Measurements from ENCODE around the gene DDX20. TPM values are rescaled to one million over a fixed set of nuclear protein-coding genes. Genes with fewer than 3 reads are reported as not detected.

The DDX20 gene
- total and polyA plus RNA-seq, 3 donors from 2014 or later: 86.3 to 168 (median 148) TPM

DNA sequence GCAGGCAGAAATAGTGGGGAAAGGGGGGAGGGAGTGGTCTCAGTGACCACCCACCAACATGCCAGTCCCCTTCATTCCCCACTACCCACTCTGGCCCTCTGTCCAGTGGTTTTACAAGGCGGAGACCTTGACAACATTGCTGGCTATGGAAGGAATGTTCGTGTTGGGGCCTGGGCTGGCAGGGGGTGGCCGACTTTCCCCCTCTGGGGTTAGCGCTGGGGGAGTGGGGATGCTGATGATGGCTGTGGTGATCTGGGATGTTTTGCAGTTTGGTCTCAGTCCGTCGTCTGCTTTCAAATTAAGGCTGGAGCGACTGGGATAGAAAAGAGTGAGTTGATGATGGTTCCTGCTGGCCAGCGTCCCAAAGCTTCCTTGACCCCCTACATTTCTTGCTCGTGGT lies 20.3 kb downstream of the DDX20 start:
- DNase-seq: no peak
- WGBS, 2 donors: 81 to 88% methylated on average over 9 of the region's 9 CpGs
- no peaks in the 10 kb centered on the region for H3K36me3 ChIP-seq (ENCODE audit: low read depth, missing control alignments)
- TF ChIP-seq, protein P1, sequence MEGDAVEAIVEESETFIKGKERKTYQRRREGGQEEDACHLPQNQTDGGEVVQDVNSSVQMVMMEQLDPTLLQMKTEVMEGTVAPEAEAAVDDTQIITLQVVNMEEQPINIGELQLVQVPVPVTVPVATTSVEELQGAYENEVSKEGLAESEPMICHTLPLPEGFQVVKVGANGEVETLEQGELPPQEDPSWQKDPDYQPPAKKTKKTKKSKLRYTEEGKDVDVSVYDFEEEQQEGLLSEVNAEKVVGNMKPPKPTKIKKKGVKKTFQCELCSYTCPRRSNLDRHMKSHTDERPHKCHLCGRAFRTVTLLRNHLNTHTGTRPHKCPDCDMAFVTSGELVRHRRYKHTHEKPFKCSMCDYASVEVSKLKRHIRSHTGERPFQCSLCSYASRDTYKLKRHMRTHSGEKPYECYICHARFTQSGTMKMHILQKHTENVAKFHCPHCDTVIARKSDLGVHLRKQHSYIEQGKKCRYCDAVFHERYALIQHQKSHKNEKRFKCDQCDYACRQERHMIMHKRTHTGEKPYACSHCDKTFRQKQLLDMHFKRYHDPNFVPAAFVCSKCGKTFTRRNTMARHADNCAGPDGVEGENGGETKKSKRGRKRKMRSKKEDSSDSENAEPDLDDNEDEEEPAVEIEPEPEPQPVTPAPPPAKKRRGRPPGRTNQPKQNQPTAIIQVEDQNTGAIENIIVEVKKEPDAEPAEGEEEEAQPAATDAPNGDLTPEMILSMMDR (IDR thresholded peaks at IDR 0.05): no peak
- TF ChIP-seq POLR2A (IDR thresholded peaks at IDR 0.05): no peak
- H3K4me3 ChIP-seq: no peak overlapping the region
- no peaks in the 10 kb centered on the region for H3K27me3 ChIP-seq
- intact Hi-C loops (cut with DNase I; ENCODE audit: low total_unique reads): no loop called here
- no peak overlapping the region for H3K27ac ChIP-seq
- no peaks in the 10 kb centered on the region for H3K9me3 ChIP-seq
- no peaks in the 10 kb centered on the region for H3K4me1 ChIP-seq

DNA sequence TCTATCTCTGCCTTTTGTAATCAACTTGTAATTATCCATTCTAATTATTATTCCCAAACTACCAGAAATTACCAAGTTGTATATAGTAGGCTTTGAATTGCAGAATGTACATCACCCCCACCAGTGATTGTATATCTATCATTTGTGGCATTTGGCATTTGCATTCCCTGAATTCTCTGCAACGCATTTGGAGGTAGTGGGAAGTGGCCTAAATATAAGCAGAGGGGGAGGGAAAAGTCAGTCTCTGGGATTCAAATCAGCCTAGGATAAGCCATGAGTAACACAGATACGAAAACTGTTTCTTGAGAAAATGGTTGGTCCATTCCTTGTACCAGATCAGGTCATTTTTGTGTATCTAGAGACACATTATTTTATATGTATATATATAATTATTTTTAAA lies 20.7 kb downstream of the DDX20 start:
- intact Hi-C loops (cut with DNase I; ENCODE audit: low total_unique reads): no loop called here
- WGBS, 2 donors: 79 to 87% methylated on average over 2 of the region's 2 CpGs
- Histone ChIP-seq H3K4me3 (no peak overlapping the region), H3K4me1 (no peaks in the 10 kb centered on the region), H3K27ac (no peak overlapping the region), H3K27me3 (no peaks in the 10 kb centered on the region), H3K36me3 (ENCODE audit: low read depth, missing control alignments) (no peaks in the 10 kb centered on the region), H3K9me3 (no peaks in the 10 kb centered on the region)
- TF ChIP-seq POLR2A (IDR thresholded peaks at IDR 0.05): no peak
- TF ChIP-seq, protein P1 (IDR thresholded peaks at IDR 0.05): no peak
- DNase-seq: no peak

DNA sequence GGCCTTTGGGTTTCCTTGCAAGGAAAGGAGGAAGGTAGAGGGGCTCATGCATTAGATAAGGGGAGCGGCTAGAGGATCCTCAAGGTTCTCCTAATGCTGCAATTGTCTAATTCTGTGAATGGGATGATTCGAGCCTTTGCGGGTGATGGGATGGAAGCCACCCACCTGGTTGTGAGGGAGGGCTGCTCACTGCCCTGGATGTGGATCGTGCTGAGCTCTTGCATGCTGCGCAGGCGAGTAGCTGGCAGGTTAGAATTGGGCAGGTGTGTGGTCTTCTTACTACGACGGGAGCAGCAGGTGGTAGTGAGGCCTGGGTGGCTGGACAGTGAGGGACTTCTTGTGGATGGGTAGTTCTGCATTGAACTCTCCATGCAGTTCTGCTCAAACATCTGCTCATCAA lies 21.2 kb downstream of the DDX20 start:
- no peak overlapping the region for H3K4me3 ChIP-seq
- no peaks in the 10 kb centered on the region for H3K36me3 ChIP-seq (ENCODE audit: low read depth, missing control alignments)
- no peaks in the 10 kb centered on the region for H3K27me3 ChIP-seq
- H3K9me3 ChIP-seq: no peaks in the 10 kb centered on the region
- TF ChIP-seq, protein P1 (IDR thresholded peaks at IDR 0.05): no peak
- TF ChIP-seq POLR2A (IDR thresholded peaks at IDR 0.05): no peak
- intact Hi-C loops (cut with DNase I; ENCODE audit: low total_unique reads): no loop called here
- WGBS, 2 donors: 92 to 97% methylated on average over 8 of the region's 8 CpGs
- no peak overlapping the region for H3K27ac ChIP-seq
- no peaks in the 10 kb centered on the region for H3K4me1 ChIP-seq
- no peak for DNase-seq

DNA sequence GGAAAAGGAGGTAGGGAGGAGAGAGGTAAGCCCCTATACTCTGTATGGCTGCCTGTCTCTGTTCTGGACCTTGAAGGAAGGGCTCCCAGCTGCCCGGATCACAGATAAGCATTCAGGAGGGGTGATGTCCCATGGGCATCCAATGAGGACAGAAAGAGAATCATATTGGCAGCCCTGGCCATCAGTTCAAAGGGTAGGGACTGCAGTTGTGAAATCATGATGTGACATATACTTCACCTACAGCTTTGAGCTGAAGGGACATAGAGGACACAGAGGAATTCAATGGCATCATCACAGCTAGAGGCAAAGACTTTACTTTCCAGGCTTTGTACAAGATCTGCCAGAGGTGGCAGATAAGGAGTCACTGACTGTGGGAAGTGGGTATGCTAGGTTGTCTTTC lies 21.6 kb downstream of the DDX20 start:
- WGBS, 2 donors: 70 to 96% methylated on average over 1 of the region's 1 CpG
- Histone ChIP-seq H3K27ac (no peak overlapping the region), H3K4me3 (no peak overlapping the region), H3K9me3 (no peaks in the 10 kb centered on the region), H3K36me3 (ENCODE audit: low read depth, missing control alignments) (no peaks in the 10 kb centered on the region), H3K4me1 (no peaks in the 10 kb centered on the region), H3K27me3 (no peaks in the 10 kb centered on the region)
- no peak for TF ChIP-seq POLR2A (IDR thresholded peaks at IDR 0.05)
- TF ChIP-seq, protein P1 (IDR thresholded peaks at IDR 0.05): no peak
- intact Hi-C loops (cut with DNase I; ENCODE audit: low total_unique reads): no loop called here
- DNase-seq: no peak

DNA sequence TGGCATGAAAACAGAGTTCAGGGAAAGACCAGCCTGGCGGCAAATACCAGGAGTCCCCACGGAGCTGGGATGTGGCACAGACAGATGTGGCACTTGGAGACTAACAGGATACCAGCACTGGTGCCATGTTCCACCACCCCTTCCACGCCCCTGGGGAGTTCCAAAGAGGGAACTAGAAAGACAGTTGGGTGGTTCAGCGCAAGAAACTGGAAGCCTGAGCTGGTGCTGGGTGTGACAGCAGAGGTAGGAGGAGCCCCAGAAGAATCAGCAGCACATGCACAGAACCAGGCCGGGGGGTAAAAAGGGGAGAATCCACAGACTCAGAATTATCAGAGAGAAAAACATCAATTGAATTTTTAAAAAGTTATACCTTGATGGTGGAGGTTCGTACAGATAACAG lies 22.4 kb downstream of the DDX20 start:
- 89 to 91% methylated on average over 6 of the region's 6 CpGs for WGBS, 2 donors
- no peak for DNase-seq

More for the DNA sequence above, 22.4 kb downstream of the DDX20 start:
- intact Hi-C loops (cut with DNase I; ENCODE audit: low total_unique reads): no loop called here
- Histone ChIP-seq H3K4me1 (no peaks in the 10 kb centered on the region), H3K27me3 (no peaks in the 10 kb centered on the region), H3K36me3 (ENCODE audit: low read depth, missing control alignments) (no peaks in the 10 kb centered on the region), H3K4me3 (no peak overlapping the region), H3K27ac (no peak overlapping the region), H3K9me3 (no peaks in the 10 kb centered on the region)
- TF ChIP-seq, protein P1 (IDR thresholded peaks at IDR 0.05): no peak
- no peak for TF ChIP-seq POLR2A (IDR thresholded peaks at IDR 0.05)
